Activated CD8-positive, alpha-beta T cell treated with anti-CD3 and anti-CD28 coated beads for 36 hours (primary cell): ENCODE measurements around the gene SORBS2. TPM values are rescaled to one million over a fixed set of nuclear protein-coding genes. Genes with fewer than 3 reads are reported as not detected.

Experiments used
- ATAC-seq: fragments of 200-7000 bp; cut with Tn5 transposase; one replicate; pipeline ENCODE4 v1.10.0; 2021; ENCODE audit warnings: mild to moderate bottlenecking, moderate library complexity
- CTCF ChIA-PET: fragments of 350-600 bp; sonication (Branson Sonifier 250); formaldehyde crosslinking; loops from one replicate; lab custom pipeline; 2021; ENCODE audit warnings: antibody characterized with exemption; lab: Charles Lee
- POLR2A ChIA-PET: fragments of 350-600 bp; sonication (Branson Sonifier 250); formaldehyde crosslinking; loops from one replicate; lab custom pipeline; 2021; ENCODE audit warnings: antibody characterized with exemption; lab: Charles Lee
- DNase-seq: peaks from one replicate; pipeline ENCODE4 v3.0.0-alpha.2; 2020
- H3K27ac Mint-ChIP-seq: one replicate; pipeline ENCODE4 v1.8.0; 2021; ENCODE audit warnings: mild to moderate bottlenecking, mixed read lengths
- H3K27me3 Mint-ChIP-seq: one replicate; pipeline ENCODE4 v1.8.0; 2021; ENCODE audit warnings: mixed read lengths
- H3K36me3 Mint-ChIP-seq: one replicate; pipeline ENCODE4 v1.8.0; 2021; ENCODE audit warnings: low read depth, mixed read lengths
- H3K4me1 Mint-ChIP-seq: one replicate; pipeline ENCODE4 v1.8.0; 2021; ENCODE audit warnings: low read depth, mixed read lengths
- H3K4me3 Mint-ChIP-seq: one replicate; pipeline ENCODE4 v1.8.0; 2021; ENCODE audit warnings: mild to moderate bottlenecking, moderate library complexity, mixed read lengths
- H3K9me3 Mint-ChIP-seq: one replicate; pipeline ENCODE4 v1.8.0; 2021; ENCODE audit warnings: mixed read lengths
- intact Hi-C: fragments of 100-400 bp; cut with micrococcal nuclease; formaldehyde crosslinking; loops from one replicate; pipeline ENCODE4 v1.10.0; 2022
- total RNA-seq, 2 experiments: library from RNA; stranded (reverse); gene quantifications; one replicate each; pipeline ENCODE4 v1.2.3, GENCODE V29; 2021
- TF ChIP-seq, protein P1 (sequence below): fragments of 200-600 bp; IDR thresholded peaks from one replicate; pipeline ENCODE4 v1.8.0; 2022; ENCODE audit warnings: antibody characterized with exemption, mild to moderate bottlenecking

The SORBS2 gene
- total RNA-seq, 2 experiments from 2014 or later: not detected

DNA sequence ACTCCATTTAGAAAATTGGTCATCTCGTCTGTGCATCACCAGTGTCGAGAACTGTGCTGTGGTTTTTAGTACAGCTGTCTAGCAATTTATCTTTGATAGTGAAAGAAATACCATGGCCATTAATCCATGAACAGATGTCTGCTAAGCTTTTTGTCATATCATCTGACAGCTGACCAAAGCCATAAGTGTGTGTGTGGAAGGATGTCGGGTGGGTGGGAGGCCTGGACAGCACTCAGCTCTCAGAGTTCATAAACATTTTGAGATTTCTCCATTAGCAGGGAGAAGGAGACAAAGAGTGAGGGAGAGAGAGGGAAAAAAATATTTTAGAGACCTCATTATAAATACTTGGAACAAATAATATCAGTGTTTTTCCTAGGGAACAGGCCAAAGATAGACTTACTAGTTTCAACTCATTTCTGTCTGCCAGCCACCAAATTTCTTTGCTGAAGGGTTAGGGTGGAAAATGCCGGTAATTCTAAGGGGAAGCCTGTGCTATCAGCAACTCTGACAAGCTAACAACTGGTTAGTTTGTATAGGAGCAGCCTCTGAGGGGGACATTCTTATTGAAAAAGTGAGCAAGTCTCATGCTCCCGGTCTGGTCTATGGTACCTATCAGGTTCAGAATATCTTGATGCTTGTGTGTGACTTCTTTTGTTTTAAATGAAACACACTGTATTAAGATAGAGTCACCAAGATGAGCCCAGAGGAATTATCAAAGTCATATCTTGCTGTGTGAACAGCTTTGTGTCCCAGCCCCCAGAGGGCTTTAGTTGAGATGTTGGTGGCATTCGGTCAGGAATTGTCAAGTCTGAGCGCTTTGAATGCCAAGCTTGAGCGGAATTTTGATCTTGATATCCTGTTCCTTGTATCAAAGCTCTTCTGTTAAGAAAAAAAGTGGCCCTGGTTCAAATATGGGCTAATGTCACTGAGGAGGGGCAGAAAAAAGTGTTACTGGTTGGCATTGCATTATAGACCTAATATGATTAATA is 234.7 kb downstream of the SORBS2 start:
- H3K27me3 Mint-ChIP-seq: peaks cover 13% of the 10 kb centered on the region
- H3K36me3 Mint-ChIP-seq: no peaks in the 10 kb centered on the region
- TF ChIP-seq, protein P1, sequence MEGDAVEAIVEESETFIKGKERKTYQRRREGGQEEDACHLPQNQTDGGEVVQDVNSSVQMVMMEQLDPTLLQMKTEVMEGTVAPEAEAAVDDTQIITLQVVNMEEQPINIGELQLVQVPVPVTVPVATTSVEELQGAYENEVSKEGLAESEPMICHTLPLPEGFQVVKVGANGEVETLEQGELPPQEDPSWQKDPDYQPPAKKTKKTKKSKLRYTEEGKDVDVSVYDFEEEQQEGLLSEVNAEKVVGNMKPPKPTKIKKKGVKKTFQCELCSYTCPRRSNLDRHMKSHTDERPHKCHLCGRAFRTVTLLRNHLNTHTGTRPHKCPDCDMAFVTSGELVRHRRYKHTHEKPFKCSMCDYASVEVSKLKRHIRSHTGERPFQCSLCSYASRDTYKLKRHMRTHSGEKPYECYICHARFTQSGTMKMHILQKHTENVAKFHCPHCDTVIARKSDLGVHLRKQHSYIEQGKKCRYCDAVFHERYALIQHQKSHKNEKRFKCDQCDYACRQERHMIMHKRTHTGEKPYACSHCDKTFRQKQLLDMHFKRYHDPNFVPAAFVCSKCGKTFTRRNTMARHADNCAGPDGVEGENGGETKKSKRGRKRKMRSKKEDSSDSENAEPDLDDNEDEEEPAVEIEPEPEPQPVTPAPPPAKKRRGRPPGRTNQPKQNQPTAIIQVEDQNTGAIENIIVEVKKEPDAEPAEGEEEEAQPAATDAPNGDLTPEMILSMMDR: no peak
- ChIA-PET POLR2A (no interaction called here), CTCF (interaction anchor here (1.0 to 1.9 kb wide), 4 partner anchors 8 to 43 kb away, joined by 3 to 7 read pairs (median 4); no protein-coding TSS in a partner anchor)
- ATAC-seq (no peak), DNase-seq (no peak)
- H3K9me3 Mint-ChIP-seq: no peaks in the 10 kb centered on the region
- no peaks in the 10 kb centered on the region for H3K4me1 Mint-ChIP-seq
- no peak overlapping the region for H3K27ac Mint-ChIP-seq
- intact Hi-C loops: no loop called here
- no peak overlapping the region for H3K4me3 Mint-ChIP-seq

DNA sequence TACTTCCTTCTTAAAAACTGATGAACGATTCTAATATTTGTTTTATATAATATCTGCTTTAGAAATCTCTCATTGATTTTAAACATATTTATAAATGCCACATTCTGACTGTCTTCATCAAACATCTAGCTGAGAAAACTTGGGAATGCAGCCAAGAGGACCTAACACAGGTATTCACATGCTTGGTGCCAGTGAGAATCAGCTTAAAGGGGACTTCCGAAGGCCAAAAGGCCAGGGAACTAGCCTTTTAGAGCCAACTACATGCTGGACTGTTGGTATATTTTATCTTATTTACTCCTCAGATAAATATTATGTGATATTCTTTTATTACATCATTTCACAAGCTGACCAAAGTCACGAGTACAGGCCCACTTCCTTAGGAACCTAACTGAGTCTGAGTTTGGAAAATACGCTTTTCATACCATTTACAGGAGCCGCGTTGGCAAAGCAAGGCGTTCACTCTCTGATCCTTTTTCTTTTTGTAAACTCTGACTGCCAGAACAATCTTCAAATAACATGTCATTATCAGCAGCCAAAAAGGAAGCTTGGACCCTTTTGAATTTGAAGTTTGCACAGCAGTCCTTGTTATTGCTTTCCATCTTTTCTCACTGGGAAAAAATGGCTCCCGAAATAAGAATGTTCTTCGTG is 235.6 kb downstream of the SORBS2 start:
- POLR2A ChIA-PET: no interaction called here
- no peak for ATAC-seq
- Mint-ChIP-seq H3K4me1 (no peaks in the 10 kb centered on the region), H3K36me3 (no peaks in the 10 kb centered on the region), H3K27me3 (peaks cover 12% of the 10 kb centered on the region), H3K27ac (no peak overlapping the region), H3K9me3 (no peaks in the 10 kb centered on the region), H3K4me3 (no peak overlapping the region)
- TF ChIP-seq, protein P1: no peak
- CTCF ChIA-PET: interaction anchor here (1.0 to 1.9 kb wide), 4 partner anchors 9 to 42 kb away, joined by 3 to 7 read pairs (median 4); no protein-coding TSS in a partner anchor
- DNase-seq: no peak
- intact Hi-C loops: no loop called here

DNA sequence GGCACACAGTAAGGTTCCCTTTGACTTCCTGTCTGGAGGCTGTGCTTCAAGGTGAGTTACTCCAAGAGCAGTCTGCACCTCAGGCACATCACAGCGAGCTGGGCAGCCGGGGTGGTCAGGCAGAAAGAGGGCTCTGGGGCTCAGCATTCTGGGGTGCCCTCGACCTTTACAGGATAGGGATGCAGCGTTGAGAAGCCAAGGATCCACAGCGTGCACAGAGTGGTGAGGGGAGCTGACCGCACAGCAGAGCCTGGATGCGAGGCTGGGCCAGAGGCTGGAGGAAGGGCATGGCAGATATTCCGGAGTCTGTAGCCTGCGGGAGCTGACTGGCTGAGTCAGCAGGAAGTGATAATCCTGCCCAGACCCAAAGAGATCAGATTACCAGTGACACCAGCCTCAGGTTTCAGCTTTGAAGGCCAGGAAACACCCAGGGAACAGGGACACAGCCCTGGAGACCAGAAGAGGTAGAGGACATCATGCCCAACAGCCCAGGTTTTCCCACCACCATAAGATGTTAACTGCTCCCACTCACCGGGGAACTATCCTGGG is 238.3 kb downstream of the SORBS2 start:
- no peak overlapping the region for H3K27ac Mint-ChIP-seq
- POLR2A ChIA-PET: no interaction called here
- H3K4me1 Mint-ChIP-seq: no peaks in the 10 kb centered on the region
- DNase-seq (no peak), ATAC-seq (no peak)
- no peaks in the 10 kb centered on the region for H3K36me3 Mint-ChIP-seq
- peaks cover 9% of the 10 kb centered on the region for H3K27me3 Mint-ChIP-seq
- no peak overlapping the region for H3K4me3 Mint-ChIP-seq
- TF ChIP-seq, protein P1: no peak
- intact Hi-C loops: no loop called here
- CTCF ChIA-PET: no interaction called here
- no peaks in the 10 kb centered on the region for H3K9me3 Mint-ChIP-seq

DNA sequence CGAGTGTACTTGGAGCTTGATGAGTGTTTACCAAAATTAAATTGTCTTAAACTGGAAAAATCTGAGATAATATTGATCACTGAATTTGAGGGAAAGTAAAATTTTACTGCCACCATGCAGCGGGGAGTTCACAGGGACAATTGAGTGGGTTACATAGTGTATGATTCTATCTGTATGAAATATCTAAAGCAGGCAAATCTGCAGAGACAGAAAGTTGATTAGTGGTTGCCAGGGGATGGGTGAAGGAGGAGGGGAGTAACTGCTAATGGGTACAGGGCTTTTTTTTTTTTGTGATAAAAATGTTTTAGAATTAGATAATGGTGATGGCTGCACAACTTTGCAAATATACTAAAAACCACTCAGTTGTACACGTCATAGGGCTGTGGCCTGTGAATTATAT is 241.3 kb downstream of the SORBS2 start:
- no peak overlapping the region for H3K27ac Mint-ChIP-seq
- no peak overlapping the region for H3K4me3 Mint-ChIP-seq
- no peak for DNase-seq
- no peaks in the 10 kb centered on the region for H3K36me3 Mint-ChIP-seq
- no peaks in the 10 kb centered on the region for H3K9me3 Mint-ChIP-seq
- intact Hi-C loops: no loop called here
- CTCF ChIA-PET: interaction anchor here (1.7 kb wide), 1 partner anchor 27 kb away, joined by 8 read pairs; no protein-coding TSS in a partner anchor
- H3K4me1 Mint-ChIP-seq: no peaks in the 10 kb centered on the region
- TF ChIP-seq, protein P1: no peak
- peaks cover 9% of the 10 kb centered on the region for H3K27me3 Mint-ChIP-seq
- POLR2A ChIA-PET: no interaction called here
- no peak for ATAC-seq
